ENCODE measurements around the gene NT5C2.

The NT5C2 gene

GRCh38 chr10:103197174-103197573 lies 4.1 kb upstream of the NT5C2 start:
- Histone ChIP-seq H3K4me3 (ENCODE audit: low read length) (no peak overlapping the region), H2AFZ (ENCODE audit: low read length) (no peak overlapping the region), H3K4me1 (ENCODE audit: low read length) (peaks cover 18% of the 10 kb centered on the region), H3K79me2 (ENCODE audit: low read length) (peaks cover 7% of the 10 kb centered on the region), H4K20me1 (ENCODE audit: insufficient read depth, low read length) (no peaks in the 10 kb centered on the region; the same call in 1 of the 2 replicates), H3K27ac (ENCODE audit: low read length) (no peak overlapping the region), H3K9me3 (replicated peaks; ENCODE audit: insufficient read depth, low read length) (no peaks in the 10 kb centered on the region), H3K9me2 (replicated peaks; ENCODE audit: insufficient read depth, low read length) (no peaks in the 10 kb centered on the region), H3K9ac (ENCODE audit: low read length) (no peak overlapping the region), H3K27me3 (replicated peaks; ENCODE audit: insufficient read depth, low read length) (no peaks in the 10 kb centered on the region), H3K4me2 (ENCODE audit: low read depth, low read length) (0 out of 2 replicates have a peak overlapping the region, but pooled peaks have one; percentile 16), H3F3A (ENCODE audit: insufficient read depth, low read length) (peaks cover 9% of the 10 kb centered on the region; the same call in 1 of the 2 replicates), H3K36me3 (replicated peaks; ENCODE audit: insufficient read depth, low read length) (no peaks in the 10 kb centered on the region)
- TF ChIP-seq, protein P1, sequence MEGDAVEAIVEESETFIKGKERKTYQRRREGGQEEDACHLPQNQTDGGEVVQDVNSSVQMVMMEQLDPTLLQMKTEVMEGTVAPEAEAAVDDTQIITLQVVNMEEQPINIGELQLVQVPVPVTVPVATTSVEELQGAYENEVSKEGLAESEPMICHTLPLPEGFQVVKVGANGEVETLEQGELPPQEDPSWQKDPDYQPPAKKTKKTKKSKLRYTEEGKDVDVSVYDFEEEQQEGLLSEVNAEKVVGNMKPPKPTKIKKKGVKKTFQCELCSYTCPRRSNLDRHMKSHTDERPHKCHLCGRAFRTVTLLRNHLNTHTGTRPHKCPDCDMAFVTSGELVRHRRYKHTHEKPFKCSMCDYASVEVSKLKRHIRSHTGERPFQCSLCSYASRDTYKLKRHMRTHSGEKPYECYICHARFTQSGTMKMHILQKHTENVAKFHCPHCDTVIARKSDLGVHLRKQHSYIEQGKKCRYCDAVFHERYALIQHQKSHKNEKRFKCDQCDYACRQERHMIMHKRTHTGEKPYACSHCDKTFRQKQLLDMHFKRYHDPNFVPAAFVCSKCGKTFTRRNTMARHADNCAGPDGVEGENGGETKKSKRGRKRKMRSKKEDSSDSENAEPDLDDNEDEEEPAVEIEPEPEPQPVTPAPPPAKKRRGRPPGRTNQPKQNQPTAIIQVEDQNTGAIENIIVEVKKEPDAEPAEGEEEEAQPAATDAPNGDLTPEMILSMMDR (IDR thresholded peaks at IDR 0.05; ENCODE audit: low read length), result no peak
- TF ChIP-seq EZH2phosphoT487 (IDR thresholded peaks at IDR 0.05; ENCODE audit: low read length), result no peak
- no peak for TF ChIP-seq EZH2 (optimal IDR thresholded peaks at IDR 0.05; ENCODE audit: low read depth, low read length)
- peak; percentile 15 for DNase-seq

DNA sequence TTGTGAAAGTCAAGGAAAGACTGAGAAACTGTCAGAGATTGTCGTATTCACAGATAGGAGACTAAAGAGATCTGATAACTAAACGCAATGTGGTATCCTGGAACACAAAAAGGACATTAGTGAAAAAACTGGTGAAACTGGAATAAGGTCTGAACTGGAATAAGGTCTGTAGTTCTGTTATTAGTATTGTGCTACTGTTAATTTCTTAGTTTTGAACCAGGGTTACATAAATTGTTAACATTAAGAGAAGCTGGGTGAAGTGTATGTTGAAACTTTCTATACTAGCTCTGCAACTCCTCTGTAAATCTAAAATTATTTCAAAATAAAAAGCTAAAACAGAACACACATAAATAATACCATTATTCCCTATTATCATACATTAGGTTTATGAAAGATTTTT lies 3.4 kb upstream of the NT5C2 start:
- H3K9ac ChIP-seq (ENCODE audit: low read length), result no peak overlapping the region

GRCh38 chr10:103193820-103194529 lies 903 bp upstream of the NT5C2 start:
- H3F3A ChIP-seq (ENCODE audit: insufficient read depth, low read length), result peaks cover 9% of the 10 kb centered on the region; the same call in 1 of the 2 replicates
- H3K4me3 ChIP-seq (ENCODE audit: low read length), result peak overlapping the region; percentile 71; the same call in 1 of the 2 replicates
- peak overlapping the region; percentile 99 for H3K4me2 ChIP-seq (ENCODE audit: low read depth, low read length)
- TF ChIP-seq EZH2 (optimal IDR thresholded peaks at IDR 0.05; ENCODE audit: low read depth, low read length), result no peak
- no peak for TF ChIP-seq EZH2phosphoT487 (IDR thresholded peaks at IDR 0.05; ENCODE audit: low read length)
- TF ChIP-seq, protein P1 (IDR thresholded peaks at IDR 0.05; ENCODE audit: low read length), result no peak
- H3K36me3 ChIP-seq (replicated peaks; ENCODE audit: insufficient read depth, low read length), result no peaks in the 10 kb centered on the region
- no peaks in the 10 kb centered on the region for H3K9me3 ChIP-seq (replicated peaks; ENCODE audit: insufficient read depth, low read length)
- no peak overlapping the region for H3K27ac ChIP-seq (ENCODE audit: low read length)
- H3K9ac ChIP-seq (ENCODE audit: low read length), result no peak overlapping the region
- peaks cover 39% of the 10 kb centered on the region for H3K79me2 ChIP-seq (ENCODE audit: low read length)
- DNase-seq, result no peak
- H3K27me3 ChIP-seq (replicated peaks; ENCODE audit: insufficient read depth, low read length), result no peaks in the 10 kb centered on the region
- H3K9me2 ChIP-seq (replicated peaks; ENCODE audit: insufficient read depth, low read length), result no peaks in the 10 kb centered on the region
- H4K20me1 ChIP-seq (ENCODE audit: insufficient read depth, low read length), result no peaks in the 10 kb centered on the region; the same call in 1 of the 2 replicates
- H3K4me1 ChIP-seq (ENCODE audit: low read length), result peaks cover 25% of the 10 kb centered on the region
- peak overlapping the region; percentile 97 for H2AFZ ChIP-seq (ENCODE audit: low read length)

More for the DNA sequence above, 3.4 kb upstream of the NT5C2 start:
- Histone ChIP-seq H4K20me1 (ENCODE audit: insufficient read depth, low read length) (no peaks in the 10 kb centered on the region; the same call in 1 of the 2 replicates), H3K27me3 (replicated peaks; ENCODE audit: insufficient read depth, low read length) (no peaks in the 10 kb centered on the region), H3K36me3 (replicated peaks; ENCODE audit: insufficient read depth, low read length) (no peaks in the 10 kb centered on the region), H3K4me1 (ENCODE audit: low read length) (peaks cover 22% of the 10 kb centered on the region), H3K9me3 (replicated peaks; ENCODE audit: insufficient read depth, low read length) (no peaks in the 10 kb centered on the region), H2AFZ (ENCODE audit: low read length) (no peak overlapping the region), H3F3A (ENCODE audit: insufficient read depth, low read length) (peaks cover 9% of the 10 kb centered on the region; the same call in 1 of the 2 replicates), H3K79me2 (ENCODE audit: low read length) (peaks cover 14% of the 10 kb centered on the region), H3K27ac (ENCODE audit: low read length) (no peak overlapping the region), H3K4me2 (ENCODE audit: low read depth, low read length) (no peak overlapping the region), H3K4me3 (ENCODE audit: low read length) (no peak overlapping the region), H3K9me2 (replicated peaks; ENCODE audit: insufficient read depth, low read length) (no peaks in the 10 kb centered on the region)
- no peak for TF ChIP-seq EZH2phosphoT487 (IDR thresholded peaks at IDR 0.05; ENCODE audit: low read length)
- no peak for TF ChIP-seq EZH2 (optimal IDR thresholded peaks at IDR 0.05; ENCODE audit: low read depth, low read length)
- TF ChIP-seq, protein P1 (IDR thresholded peaks at IDR 0.05; ENCODE audit: low read length), result no peak
- DNase-seq, result no peak
